ENCODE data around the gene DIAPH2.

The DIAPH2 gene

GRCh38 chrX:97597954-97598353 lies 913.3 kb downstream of the DIAPH2 start:
- no peak for TF ChIP-seq CTCF (conservative IDR thresholded peaks at IDR 0.05; ENCODE audit: low read depth)
- ChIA-PET CTCF (no interaction called here), POLR2A (ENCODE audit: low non-redundant PET) (no interaction called here)
- no peak for DNase-seq (ENCODE audit: low spot score)
- H3K27ac ChIP-seq = no peak overlapping the region

- POLR2A ChIA-PET (ENCODE audit: low non-redundant PET) = no interaction called here
- H3K27ac ChIP-seq = no peak overlapping the region
- CTCF ChIA-PET = interaction anchor here (0.6 kb wide), 1 partner anchor 496 kb away, joined by 3 read pairs; no protein-coding TSS in a partner anchor
- no peak for TF ChIP-seq CTCF (conservative IDR thresholded peaks at IDR 0.05; ENCODE audit: low read depth)
- no peak for DNase-seq (ENCODE audit: low spot score)
Observed at GRCh38 chrX:97602465-97603258, 918.0 kb downstream of the DIAPH2 start.

GRCh38 chrX:97605271-97605670 lies 920.6 kb downstream of the DIAPH2 start:
- DNase-seq (ENCODE audit: low spot score) = no peak
- H3K27ac ChIP-seq = no peak overlapping the region
- CTCF ChIA-PET = no interaction called here
- no peak for TF ChIP-seq CTCF (conservative IDR thresholded peaks at IDR 0.05; ENCODE audit: low read depth)
- POLR2A ChIA-PET (ENCODE audit: low non-redundant PET) = no interaction called here

- DNase-seq (ENCODE audit: low spot score) = no peak
- ChIA-PET CTCF (no interaction called here), POLR2A (ENCODE audit: low non-redundant PET) (no interaction called here)
- TF ChIP-seq CTCF (conservative IDR thresholded peaks at IDR 0.05; ENCODE audit: low read depth) = no peak
- no peak overlapping the region for H3K27ac ChIP-seq
Observed at GRCh38 chrX:97609357-97609756, 924.7 kb downstream of the DIAPH2 start.

DNA sequence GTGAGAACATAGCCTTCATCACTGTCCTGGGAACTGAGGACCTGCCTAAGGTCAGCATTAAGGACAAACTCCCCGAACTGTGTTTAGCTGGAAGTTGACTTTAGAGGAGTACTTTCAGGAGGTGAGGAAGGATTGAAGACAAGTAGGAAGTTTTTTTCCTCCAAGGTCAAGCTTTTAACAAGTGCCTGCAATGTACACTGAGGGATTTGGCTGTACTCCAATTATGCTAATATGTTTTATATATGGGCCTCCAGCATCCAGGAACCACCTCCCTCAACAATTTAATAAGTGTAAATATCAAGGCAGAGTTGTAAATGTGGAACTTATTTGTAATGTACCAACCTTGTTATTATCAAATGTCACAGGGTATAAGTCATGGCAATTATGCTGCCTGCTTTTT lies 925.3 kb downstream of the DIAPH2 start:
- CTCF ChIA-PET = interaction anchor here (0.6 kb wide), 1 partner anchor 501 kb away, joined by 3 read pairs; no protein-coding TSS in a partner anchor
- no peak for TF ChIP-seq CTCF (conservative IDR thresholded peaks at IDR 0.05; ENCODE audit: low read depth)
- DNase-seq (ENCODE audit: low spot score) = no peak
- POLR2A ChIA-PET (ENCODE audit: low non-redundant PET) = no interaction called here
- no peak overlapping the region for H3K27ac ChIP-seq

GRCh38 chrX:97616883-97617530 lies 932.4 kb downstream of the DIAPH2 start:
- CTCF ChIA-PET = no interaction called here
- no peak overlapping the region for H3K27ac ChIP-seq
- no peak for TF ChIP-seq CTCF (conservative IDR thresholded peaks at IDR 0.05; ENCODE audit: low read depth)
- POLR2A ChIA-PET (ENCODE audit: low non-redundant PET) = no interaction called here
- peak; percentile 71 for DNase-seq (ENCODE audit: low spot score)
